Measurements from ENCODE around the gene LEMD2.

Gene LEMD2

DNA sequence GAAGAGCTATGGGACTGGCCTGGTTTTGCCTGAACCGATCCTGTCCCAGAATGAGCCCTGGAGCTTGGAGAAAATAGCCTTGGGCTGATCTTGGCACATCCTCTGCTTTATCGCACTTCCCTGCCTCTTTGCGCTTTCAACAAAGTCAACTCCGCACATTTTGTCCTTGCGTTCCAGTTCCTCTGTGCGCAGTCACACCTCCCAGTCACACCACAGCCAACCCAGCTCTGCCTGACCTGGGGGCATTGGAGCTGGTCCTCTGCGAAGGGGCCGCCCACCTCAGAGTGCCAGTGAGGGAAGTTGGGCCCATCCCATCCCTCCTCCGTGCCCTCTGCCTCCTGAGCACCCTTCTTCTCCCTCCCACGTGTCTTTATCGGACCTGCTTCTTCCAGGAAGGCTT, 60.5 kb downstream of the LEMD2 start:
- DNase-seq (ENCODE audit: low read depth) = no peak
- H3K4me3 ChIP-seq (ENCODE audit: low read depth, low read length) = no peak overlapping the region

GRCh38 chr6:33727932-33728331, 61.0 kb downstream of the LEMD2 start:
- no peak overlapping the region for H3K4me3 ChIP-seq (ENCODE audit: low read depth, low read length)
- DNase-seq (ENCODE audit: low read depth) = no peak

- no peak overlapping the region for H3K4me3 ChIP-seq (ENCODE audit: low read depth, low read length)
- no peak for DNase-seq (ENCODE audit: low read depth)
Measured at GRCh38 chr6:33727126-33727525, 61.8 kb downstream of the LEMD2 start.

DNA sequence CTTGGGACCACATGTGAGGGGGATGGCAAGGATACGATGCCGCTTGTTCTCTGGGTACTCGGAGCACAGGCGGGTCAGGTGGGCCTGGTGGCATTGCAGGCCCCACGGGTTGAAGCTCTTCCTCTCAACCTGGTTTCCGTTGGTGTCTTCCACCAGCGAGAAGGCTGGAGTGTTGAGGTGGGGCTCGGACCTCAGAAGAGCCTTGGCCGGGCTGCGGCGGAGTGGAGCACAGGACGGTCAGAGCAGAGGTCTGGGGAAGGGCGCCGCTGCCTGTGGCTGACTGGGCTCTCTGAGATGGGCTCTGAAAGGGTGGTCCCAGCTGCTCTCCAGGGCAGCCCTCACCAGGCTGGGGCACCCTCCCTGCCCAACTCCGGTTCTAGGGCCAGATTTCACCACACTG, 62.2 kb downstream of the LEMD2 start:
- no peak for DNase-seq (ENCODE audit: low read depth)

GRCh38 chr6:33725891-33726673, 62.8 kb downstream of the LEMD2 start:
- DNase-seq (ENCODE audit: low read depth) = no peak
- no peak overlapping the region for H3K4me3 ChIP-seq (ENCODE audit: low read depth, low read length)

More for the DNA sequence above, 62.2 kb downstream of the LEMD2 start:
- H3K4me3 ChIP-seq (ENCODE audit: low read depth, low read length) = no peak overlapping the region

DNA sequence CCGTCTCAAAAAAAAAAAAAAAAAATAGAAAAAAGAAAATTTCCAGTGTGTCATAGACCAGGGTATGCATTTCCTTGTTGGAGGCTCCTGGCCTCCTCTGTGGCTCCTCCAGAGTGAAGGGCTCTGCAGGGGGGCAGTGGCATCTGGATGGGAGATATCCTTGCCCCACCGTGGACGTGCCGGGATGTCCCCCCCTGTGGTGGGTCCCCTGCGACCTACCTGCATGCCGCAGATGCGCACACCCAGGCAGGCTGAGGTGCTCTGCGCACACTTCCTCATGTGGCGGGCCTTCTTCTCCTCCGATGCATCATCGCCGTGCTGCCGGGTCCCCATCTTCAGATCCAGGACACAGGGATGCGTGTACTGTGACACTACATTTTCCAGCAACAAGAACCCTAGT, 63.7 kb downstream of the LEMD2 start:
- no peak overlapping the region for H3K4me3 ChIP-seq (ENCODE audit: low read depth, low read length)
- no peak for DNase-seq (ENCODE audit: low read depth)

DNA sequence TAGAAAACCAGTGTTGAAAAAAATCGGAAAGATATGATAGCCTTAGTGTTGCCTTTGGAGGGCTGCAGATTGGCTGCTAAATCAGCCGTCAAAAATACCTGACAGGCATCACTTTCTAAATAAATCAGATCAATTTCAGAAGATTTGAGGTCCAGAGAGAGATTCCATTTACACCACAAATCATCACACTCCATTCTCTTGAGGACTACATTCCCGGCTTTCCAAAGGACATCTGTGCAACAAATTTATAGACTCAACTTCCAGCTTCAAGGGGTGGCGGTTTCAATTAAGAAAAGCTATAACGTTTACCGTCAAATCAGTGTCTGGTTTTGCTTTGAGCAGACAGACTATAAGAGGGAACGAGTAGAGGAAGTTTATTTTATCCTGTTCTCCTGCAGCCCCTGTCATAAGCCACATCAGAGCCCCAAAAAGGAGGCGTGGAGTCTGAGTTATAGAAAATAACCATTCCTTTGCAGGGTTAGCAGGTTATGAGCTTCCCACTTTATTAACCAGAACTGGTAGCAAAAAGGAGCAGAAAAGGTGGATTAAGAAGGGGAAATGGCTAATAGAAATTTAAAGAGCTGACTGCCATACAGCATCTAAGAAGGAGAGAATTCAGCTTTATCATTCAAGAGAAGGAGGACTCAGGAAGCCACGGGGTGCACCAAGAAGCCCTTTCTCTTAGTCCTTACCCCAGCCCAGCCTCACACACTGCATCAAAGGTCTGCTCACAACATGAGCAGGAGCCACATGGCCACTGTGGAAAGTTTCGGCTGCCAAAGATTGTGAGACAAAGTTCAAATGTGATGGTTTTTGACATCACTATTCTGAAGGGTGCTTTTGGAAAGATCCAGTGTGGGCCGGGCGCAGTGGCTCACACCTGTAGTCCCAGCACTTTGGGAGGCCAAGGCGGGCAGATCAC, 64.6 kb downstream of the LEMD2 start:
- DNase-seq (ENCODE audit: low read depth) = no peak
- no peak overlapping the region for H3K4me3 ChIP-seq (ENCODE audit: low read depth, low read length)

DNA sequence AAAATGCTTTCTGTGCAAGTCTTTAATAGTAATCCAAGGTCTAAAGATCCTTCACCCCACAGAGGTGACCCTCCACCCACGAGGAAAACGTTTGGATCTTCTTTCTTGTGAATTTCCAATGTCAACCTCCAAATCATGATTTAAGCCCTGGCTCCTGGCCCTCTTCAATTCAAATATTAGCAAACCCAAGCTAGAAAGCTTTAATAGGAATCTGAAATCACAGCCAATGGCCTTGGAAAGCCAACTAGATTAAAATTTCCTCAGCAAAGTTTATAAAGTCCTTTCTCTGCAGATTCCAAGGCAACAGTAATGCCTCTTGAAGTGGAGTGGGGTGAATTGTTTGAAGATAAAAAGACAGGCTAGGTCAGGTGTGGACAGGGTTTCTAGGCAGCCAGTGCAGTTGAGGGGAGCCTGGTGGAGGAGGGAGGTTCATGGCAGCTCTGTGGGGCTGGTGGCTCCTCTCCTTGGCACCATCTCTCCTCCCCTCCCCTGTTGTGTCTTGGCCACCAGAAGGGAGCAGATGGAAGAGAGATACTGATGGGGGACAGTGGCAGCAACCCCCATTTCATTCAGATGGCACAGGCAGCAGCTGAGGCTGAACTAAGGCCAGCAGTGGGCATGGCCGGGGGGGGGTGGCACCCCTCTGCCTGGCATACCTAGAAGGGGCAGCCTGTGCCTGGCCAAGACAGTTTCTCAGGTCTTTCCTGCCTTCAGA, 65.4 kb downstream of the LEMD2 start:
- no peak overlapping the region for H3K4me3 ChIP-seq (ENCODE audit: low read depth, low read length)
- DNase-seq (ENCODE audit: low read depth) = no peak

- no peak overlapping the region for H3K4me3 ChIP-seq (ENCODE audit: low read depth, low read length)
- no peak for DNase-seq (ENCODE audit: low read depth)
Measured at GRCh38 chr6:33722103-33722623, 66.8 kb downstream of the LEMD2 start.

GRCh38 chr6:33721508-33721907, 67.4 kb downstream of the LEMD2 start:
- no peak overlapping the region for H3K4me3 ChIP-seq (ENCODE audit: low read depth, low read length)
- DNase-seq (ENCODE audit: low read depth) = no peak
